Measurements from ENCODE around the gene TECPR1. TPM values are rescaled to one million over a fixed set of nuclear protein-coding genes. Genes with fewer than 3 reads are reported as not detected.

The TECPR1 gene
- total RNA-seq, 1 donor from 2014 or later, result 23.9 TPM

- Histone ChIP-seq H3K4me2 (ENCODE audit: low read length) (no peak overlapping the region), H3K36me3 (ENCODE audit: insufficient read depth, low read length) (no peaks in the 10 kb centered on the region), H3K9ac (ENCODE audit: low read length) (no peak overlapping the region), H3K4me3 (ENCODE audit: insufficient read depth, low read depth, low read length) (no peak overlapping the region), H3K27me3 (ENCODE audit: insufficient read depth, low read length) (no peaks in the 10 kb centered on the region), H3K4me1 (ENCODE audit: insufficient read depth, low read length) (peaks cover 10% of the 10 kb centered on the region), H2AFZ (ENCODE audit: low read depth, low read length) (no peak overlapping the region), H3K27ac (ENCODE audit: low read depth, low read length) (no peak overlapping the region), H4K20me1 (ENCODE audit: insufficient read depth, low read length) (no peaks in the 10 kb centered on the region), H3K9me3 (ENCODE audit: insufficient read depth, low read depth, low read length) (no peaks in the 10 kb centered on the region), H3K79me2 (ENCODE audit: insufficient read depth, low read length) (no peaks in the 10 kb centered on the region)
- peaks cover 16% of the 10 kb centered on the region for H3K4me1 Mint-ChIP-seq (ENCODE audit: low read depth, unreplicated experiment)
- TF ChIP-seq CTCF (IDR thresholded peaks at IDR 0.05; ENCODE audit: insufficient read depth, low read depth, low read length) (no peak), EZH2 (IDR thresholded peaks at IDR 0.05; ENCODE audit: insufficient read depth, low read length) (no peak)
- no peak overlapping the region for H3K27ac Mint-ChIP-seq (ENCODE audit: unreplicated experiment)
- no peak for DNase-seq (ENCODE audit: low read depth)
- H3K4me3 Mint-ChIP-seq (ENCODE audit: unreplicated experiment), result no peak overlapping the region
- H3K36me3 Mint-ChIP-seq (ENCODE audit: low read depth, unreplicated experiment), result peaks cover 24% of the 10 kb centered on the region
- no peak for FAIRE-seq
- H3K9me3 Mint-ChIP-seq (ENCODE audit: unreplicated experiment), result peaks cover 3% of the 10 kb centered on the region
- no peaks in the 10 kb centered on the region for H3K27me3 Mint-ChIP-seq (ENCODE audit: low read depth, unreplicated experiment)
Observed at GRCh38 chr7:98242342-98242741, 9.7 kb downstream of the TECPR1 start.

GRCh38 chr7:98241674-98242241 lies 10.3 kb downstream of the TECPR1 start:
- TF ChIP-seq CTCF (IDR thresholded peaks at IDR 0.05; ENCODE audit: insufficient read depth, low read depth, low read length) (no peak), EZH2 (IDR thresholded peaks at IDR 0.05; ENCODE audit: insufficient read depth, low read length) (no peak)
- Histone ChIP-seq H2AFZ (ENCODE audit: low read depth, low read length) (no peak overlapping the region), H3K4me3 (ENCODE audit: insufficient read depth, low read depth, low read length) (no peak overlapping the region), H3K27ac (ENCODE audit: low read depth, low read length) (no peak overlapping the region), H3K4me1 (ENCODE audit: insufficient read depth, low read length) (peaks cover 10% of the 10 kb centered on the region), H3K79me2 (ENCODE audit: insufficient read depth, low read length) (no peaks in the 10 kb centered on the region), H3K9me3 (ENCODE audit: insufficient read depth, low read depth, low read length) (no peaks in the 10 kb centered on the region), H4K20me1 (ENCODE audit: insufficient read depth, low read length) (no peaks in the 10 kb centered on the region), H3K9ac (ENCODE audit: low read length) (peak overlapping the region; percentile 23), H3K4me2 (ENCODE audit: low read length) (no peak overlapping the region), H3K36me3 (ENCODE audit: insufficient read depth, low read length) (no peaks in the 10 kb centered on the region), H3K27me3 (ENCODE audit: insufficient read depth, low read length) (no peaks in the 10 kb centered on the region)
- Mint-ChIP-seq H3K36me3 (ENCODE audit: low read depth, unreplicated experiment) (peaks cover 28% of the 10 kb centered on the region), H3K27me3 (ENCODE audit: low read depth, unreplicated experiment) (no peaks in the 10 kb centered on the region), H3K27ac (ENCODE audit: unreplicated experiment) (no peak overlapping the region), H3K4me3 (ENCODE audit: unreplicated experiment) (no peak overlapping the region), H3K9me3 (ENCODE audit: unreplicated experiment) (peaks cover 3% of the 10 kb centered on the region), H3K4me1 (ENCODE audit: low read depth, unreplicated experiment) (peaks cover 16% of the 10 kb centered on the region)
- DNase-seq (ENCODE audit: low read depth), result no peak
- no peak for FAIRE-seq

DNA sequence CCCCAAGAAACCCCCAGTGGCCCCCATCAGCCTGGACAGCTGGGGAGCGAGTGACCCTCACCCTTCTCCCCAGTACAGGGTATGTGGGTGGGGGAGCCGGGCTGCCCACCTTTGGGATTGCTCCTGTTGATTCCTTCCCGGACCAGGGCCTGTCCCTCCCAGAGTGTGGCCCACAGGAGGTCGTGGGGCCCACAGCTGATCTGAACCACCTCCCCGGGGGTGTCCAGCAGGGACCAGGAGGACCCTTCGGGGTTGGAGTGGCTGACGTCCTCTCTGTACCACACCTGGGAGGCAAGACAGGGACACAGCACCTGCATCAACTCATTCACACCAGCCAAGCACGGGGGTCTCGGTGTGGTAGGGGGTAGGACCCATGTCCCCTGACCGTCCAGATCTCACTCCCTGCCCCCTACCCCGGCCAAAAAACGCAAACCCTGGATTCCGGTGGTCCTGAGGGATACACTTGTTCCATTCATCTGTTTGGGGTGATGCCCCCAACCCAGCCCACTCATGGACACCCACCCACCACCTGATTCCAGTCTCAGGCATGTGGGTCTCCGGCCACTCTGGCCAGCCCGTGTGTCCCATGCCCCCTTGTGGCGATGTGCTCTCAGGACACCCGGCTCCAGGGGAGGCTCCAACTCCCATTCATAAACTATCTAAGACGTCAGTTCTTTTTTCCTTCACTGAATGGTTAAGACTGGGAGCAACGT lies 10.9 kb downstream of the TECPR1 start:
- FAIRE-seq (no peak), DNase-seq (ENCODE audit: low read depth) (no peak)
- Histone ChIP-seq H3K79me2 (ENCODE audit: insufficient read depth, low read length) (no peaks in the 10 kb centered on the region), H3K9me3 (ENCODE audit: insufficient read depth, low read depth, low read length) (no peaks in the 10 kb centered on the region), H3K4me2 (ENCODE audit: low read length) (no peak overlapping the region), H4K20me1 (ENCODE audit: insufficient read depth, low read length) (no peaks in the 10 kb centered on the region), H2AFZ (ENCODE audit: low read depth, low read length) (no peak overlapping the region), H3K9ac (ENCODE audit: low read length) (peak overlapping the region; percentile 23), H3K36me3 (ENCODE audit: insufficient read depth, low read length) (no peaks in the 10 kb centered on the region), H3K27me3 (ENCODE audit: insufficient read depth, low read length) (no peaks in the 10 kb centered on the region), H3K27ac (ENCODE audit: low read depth, low read length) (no peak overlapping the region), H3K4me3 (ENCODE audit: insufficient read depth, low read depth, low read length) (no peak overlapping the region), H3K4me1 (ENCODE audit: insufficient read depth, low read length) (peaks cover 10% of the 10 kb centered on the region)
- peak; percentile 62 for TF ChIP-seq CTCF (IDR thresholded peaks at IDR 0.05; ENCODE audit: insufficient read depth, low read depth, low read length)
- no peak for TF ChIP-seq EZH2 (IDR thresholded peaks at IDR 0.05; ENCODE audit: insufficient read depth, low read length)
- H3K4me1 Mint-ChIP-seq (ENCODE audit: low read depth, unreplicated experiment), result peaks cover 16% of the 10 kb centered on the region
- no peaks in the 10 kb centered on the region for H3K27me3 Mint-ChIP-seq (ENCODE audit: low read depth, unreplicated experiment)
- peak overlapping the region; percentile 45 for H3K4me3 Mint-ChIP-seq (ENCODE audit: unreplicated experiment)
- H3K27ac Mint-ChIP-seq (ENCODE audit: unreplicated experiment), result peak overlapping the region; percentile 72
- H3K36me3 Mint-ChIP-seq (ENCODE audit: low read depth, unreplicated experiment), result peaks cover 31% of the 10 kb centered on the region
- H3K9me3 Mint-ChIP-seq (ENCODE audit: unreplicated experiment), result peaks cover 3% of the 10 kb centered on the region

All from astrocyte (in vitro differentiated cells and primary cell).